ENCODE measurements around the gene KIF3A.
A peak's percentile ranks its signal among the peaks of the same experiment; 100 is the strongest.

KIF3A gene

GRCh38 chr5:132736853-132737833 is at the start of gene KIF3A:
TSS of gene KIF3A (minus strand) at chr5:132737546. CDS start at chr5:132737419, 127 bp downstream.
- no peak for TF ChIP-seq CTCF (IDR thresholded peaks at IDR 0.05; ENCODE audit: extremely low read depth, insufficient read depth, missing control alignments)
- in situ Hi-C loops (cut with MboI; ENCODE audit: low pct_unique_long_range_greater_than_20kb, low sequenced_read_pairs, unreplicated experiment), result no loop called here
- peak; percentile 100 for DNase-seq (ENCODE audit: low spot score)

- in situ Hi-C loops (cut with MboI; ENCODE audit: low pct_unique_long_range_greater_than_20kb, low sequenced_read_pairs, unreplicated experiment), result no loop called here
- no peak for TF ChIP-seq CTCF (IDR thresholded peaks at IDR 0.05; ENCODE audit: extremely low read depth, insufficient read depth, missing control alignments)
These were observed 49.7 kb upstream of the KIF3A start for GRCh38 chr5:132787076-132787475.

GRCh38 chr5:132785864-132786263 is 48.5 kb upstream of the KIF3A start:
- no peak for DNase-seq (ENCODE audit: low spot score)
- no peak for TF ChIP-seq CTCF (IDR thresholded peaks at IDR 0.05; ENCODE audit: extremely low read depth, insufficient read depth, missing control alignments)
- in situ Hi-C loops (cut with MboI; ENCODE audit: low pct_unique_long_range_greater_than_20kb, low sequenced_read_pairs, unreplicated experiment), result no loop called here

More at GRCh38 chr5:132787076-132787475, 49.7 kb upstream of the KIF3A start:
- DNase-seq (ENCODE audit: low spot score), result no peak

- in situ Hi-C loops (cut with MboI; ENCODE audit: low pct_unique_long_range_greater_than_20kb, low sequenced_read_pairs, unreplicated experiment), result no loop called here
These were observed 48.0 kb upstream of the KIF3A start for GRCh38 chr5:132785365-132785764.

GRCh38 chr5:132782101-132782500 is 44.8 kb upstream of the KIF3A start:
- in situ Hi-C loops (cut with MboI; ENCODE audit: low pct_unique_long_range_greater_than_20kb, low sequenced_read_pairs, unreplicated experiment), result no loop called here
- no peak for DNase-seq (ENCODE audit: low spot score)
- TF ChIP-seq CTCF (IDR thresholded peaks at IDR 0.05; ENCODE audit: extremely low read depth, insufficient read depth, missing control alignments), result no peak

More at GRCh38 chr5:132785365-132785764, 48.0 kb upstream of the KIF3A start:
- no peak for TF ChIP-seq CTCF (IDR thresholded peaks at IDR 0.05; ENCODE audit: extremely low read depth, insufficient read depth, missing control alignments)
- no peak for DNase-seq (ENCODE audit: low spot score)

GRCh38 chr5:132781029-132781428 is 43.7 kb upstream of the KIF3A start:
- no peak for DNase-seq (ENCODE audit: low spot score)
- in situ Hi-C loops (cut with MboI; ENCODE audit: low pct_unique_long_range_greater_than_20kb, low sequenced_read_pairs, unreplicated experiment), result no loop called here
- no peak for TF ChIP-seq CTCF (IDR thresholded peaks at IDR 0.05; ENCODE audit: extremely low read depth, insufficient read depth, missing control alignments)
